Esophagus (tissue), 2 donors: Measurements from ENCODE around the gene SLC37A1. TPM values are rescaled to one million over a fixed set of nuclear protein-coding genes. Genes with fewer than 3 reads are reported as not detected.

Source experiments
- H3K27ac ChIP-seq, 2 donors: one replicate each; pipeline ENCODE4 v1.5.1; 2013; ENCODE audit warnings: low read depth in 2 of 2, mild to moderate bottlenecking in 2 of 2, inconsistent platforms in 1 of 2, low read length in 1 of 2, moderate library complexity in 1 of 2
- H3K27me3 ChIP-seq, 2 donors: one replicate each; pipeline ENCODE4 v1.6.1; 2013; ENCODE audit warnings: low read length in 2 of 2, control low read depth in 1 of 2, mild to moderate bottlenecking in 1 of 2; ENCODE audit not compliant: insufficient read depth in 2 of 2, control insufficient read depth in 1 of 2
- H3K36me3 ChIP-seq, 2 donors: one replicate each; pipeline ENCODE4 v1.6.1; 2013; ENCODE audit warnings: low read length in 1 of 2; ENCODE audit not compliant: control insufficient read depth in 2 of 2, insufficient read depth in 2 of 2
- H3K4me1 ChIP-seq, 2 donors: one replicate each; pipeline ENCODE4 v1.6.1; 2013; ENCODE audit warnings: low read length in 1 of 2; ENCODE audit not compliant: control insufficient read depth in 2 of 2, insufficient read depth in 2 of 2
- H3K4me3 ChIP-seq, 2 donors: one replicate each; pipeline ENCODE4 v1.5.1; 2013; ENCODE audit warnings: low read length in 2 of 2, mild to moderate bottlenecking in 2 of 2, low read depth in 1 of 2, moderate library complexity in 1 of 2
- H3K9me3 ChIP-seq, 2 donors: one replicate each; pipeline ENCODE4 v1.6.1; 2013; ENCODE audit warnings: mild to moderate bottlenecking in 2 of 2, low read depth in 1 of 2, low read length in 1 of 2, moderate library complexity in 1 of 2; ENCODE audit not compliant: control insufficient read depth in 2 of 2, insufficient read depth in 1 of 2
- WGBS, 2 donors: extraction: QIAGEN DNeasy Blood & Tissue Kit; methylation state at CpG; one replicate each; pipeline ENCODE4 v1.1.7; 2013; 5-methylcytosine and 5-hydroxymethylcytosine counted together
- polyA plus RNA-seq, 2 donors: library from polyadenylated mRNA; stranded (reverse); fragments of 200-250 nt; gene quantifications; one replicate each; pipeline ENCODE4 v1.2.3, GENCODE V29; 2013
- donor health status: healthy with polysubstance abuse.
- donor health status: Bipolar disorder and iron deficiency.

The SLC37A1 gene
- polyA plus RNA-seq, 2 donors = 12.4 to 14.1 TPM

DNA sequence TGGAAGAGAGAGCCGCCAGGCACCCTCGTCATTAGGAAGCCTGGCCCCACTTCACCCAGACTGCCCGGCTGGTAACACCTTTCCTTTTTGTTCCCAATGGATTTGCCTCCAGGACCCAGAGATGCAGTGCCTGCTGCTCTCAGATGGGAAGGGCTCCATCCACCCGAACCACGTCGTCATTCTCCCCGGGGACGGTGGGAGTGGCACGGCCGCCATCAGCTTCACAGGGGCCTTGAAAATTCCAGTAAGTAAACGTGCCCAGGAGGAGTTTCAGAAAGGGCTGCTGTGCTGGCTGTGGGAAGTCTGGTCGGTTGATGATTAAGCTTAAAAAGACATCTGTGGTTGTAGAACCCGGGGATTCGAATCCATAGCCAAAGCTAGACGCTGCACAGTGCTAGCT, 45.2 kb downstream of the SLC37A1 start:
- H3K36me3 ChIP-seq = peaks cover 17 to 38% of the 10 kb centered on the region in 2 donors
- no peaks in the 10 kb centered on the region for H3K9me3 ChIP-seq
- 88 to 92% methylated on average over 15 of the region's 15 CpGs for WGBS, 2 donors

DNA sequence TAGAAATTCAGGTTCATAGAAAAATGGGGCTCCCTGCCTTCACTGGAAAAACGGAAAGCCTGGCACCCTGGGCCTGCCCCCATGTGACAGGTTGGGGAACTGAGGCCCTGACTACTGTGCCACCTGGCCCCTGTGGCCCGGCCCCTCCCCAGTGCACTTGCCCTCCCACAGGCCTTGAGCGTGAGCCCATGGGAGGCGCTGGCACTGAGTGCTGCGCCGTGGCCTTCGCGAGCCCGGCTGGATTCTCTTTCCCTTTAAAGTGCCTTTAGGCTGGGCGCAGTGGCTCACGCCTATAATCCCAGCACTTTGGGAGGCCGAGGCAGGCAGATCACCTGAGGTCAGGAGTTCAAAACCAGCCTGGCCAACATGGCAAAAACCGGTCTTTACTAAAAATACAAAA, 45.7 kb downstream of the SLC37A1 start:
- Histone ChIP-seq H3K27ac (no peak overlapping the region), H3K4me3 (no peak overlapping the region), H3K4me1 (peaks cover 0 to 2% of the 10 kb centered on the region in 2 donors), H3K9me3 (no peaks in the 10 kb centered on the region), H3K36me3 (peaks cover 17 to 37% of the 10 kb centered on the region in 2 donors), H3K27me3 (no peaks in the 10 kb centered on the region)
- 95 to 96% methylated on average over 13 of the region's 13 CpGs for WGBS, 2 donors

More for the DNA sequence above, 45.2 kb downstream of the SLC37A1 start:
- H3K27me3 ChIP-seq = no peaks in the 10 kb centered on the region
- H3K27ac ChIP-seq = no peak overlapping the region
- no peak overlapping the region for H3K4me3 ChIP-seq
- H3K4me1 ChIP-seq = peaks cover 0 to under 1% of the 10 kb centered on the region in 2 donors

GRCh38 chr21:42560517-42561179, 47.0 kb downstream of the SLC37A1 start:
- no peak overlapping the region for H3K4me3 ChIP-seq
- H3K27ac ChIP-seq = no peak overlapping the region
- H3K4me1 ChIP-seq = peaks cover 0 to 2% of the 10 kb centered on the region in 2 donors
- H3K9me3 ChIP-seq = no peaks in the 10 kb centered on the region
- WGBS, 2 donors = 92 to 94% methylated on average over 8 of the region's 8 CpGs
- peaks cover 17 to 39% of the 10 kb centered on the region in 2 donors for H3K36me3 ChIP-seq
- no peaks in the 10 kb centered on the region for H3K27me3 ChIP-seq

DNA sequence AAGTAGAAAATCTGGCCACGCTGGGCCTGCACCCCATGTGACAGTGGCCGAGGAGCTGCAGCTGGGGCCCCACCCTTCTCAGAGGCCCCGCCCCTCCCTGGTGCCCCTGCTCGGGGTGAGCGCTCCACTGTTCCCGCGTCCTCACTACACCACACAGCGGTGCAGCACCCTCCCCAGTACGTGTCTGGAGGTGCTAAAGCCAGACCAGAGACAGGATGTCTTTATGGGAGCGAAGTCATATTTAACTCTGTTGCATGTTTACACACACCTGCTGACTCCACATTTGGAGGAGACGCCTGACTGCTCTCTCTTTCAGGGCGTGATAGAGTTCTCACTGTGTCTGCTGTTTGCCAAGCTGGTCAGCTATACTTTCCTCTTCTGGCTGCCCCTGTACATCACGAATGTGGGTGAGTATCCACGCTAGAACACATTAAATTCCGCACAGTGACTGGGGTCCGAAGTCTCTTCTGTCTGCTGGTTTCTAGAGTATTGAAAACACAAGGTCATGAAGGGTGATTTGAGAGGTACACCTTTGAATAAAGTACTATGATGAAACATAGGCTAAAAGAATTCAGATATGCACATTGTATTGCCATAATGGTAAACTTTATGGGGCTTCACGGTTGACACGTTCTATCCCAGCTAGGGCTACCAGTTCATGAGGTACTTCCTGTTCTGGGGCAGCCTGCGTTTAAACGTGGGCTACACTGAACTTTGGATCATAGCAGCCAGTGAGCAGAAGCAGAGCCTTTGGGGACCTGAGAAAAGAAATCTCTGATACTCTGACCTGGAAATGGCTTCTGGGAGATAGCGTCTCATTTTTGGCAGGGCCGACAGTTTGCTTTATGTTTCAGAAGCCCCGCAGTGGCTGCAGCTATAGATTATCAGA, 48.4 kb downstream of the SLC37A1 start:
- H3K4me3 ChIP-seq = no peak overlapping the region
- 65 to 75% methylated on average over 23 of the region's 23 CpGs for WGBS, 2 donors
- peaks cover 0 to 2% of the 10 kb centered on the region in 2 donors for H3K4me1 ChIP-seq
- H3K27ac ChIP-seq = peak overlapping the region in 1 of 2 donors; percentile 68
- H3K27me3 ChIP-seq = no peaks in the 10 kb centered on the region
- no peaks in the 10 kb centered on the region for H3K9me3 ChIP-seq
- H3K36me3 ChIP-seq = peaks cover 15 to 42% of the 10 kb centered on the region in 2 donors

DNA sequence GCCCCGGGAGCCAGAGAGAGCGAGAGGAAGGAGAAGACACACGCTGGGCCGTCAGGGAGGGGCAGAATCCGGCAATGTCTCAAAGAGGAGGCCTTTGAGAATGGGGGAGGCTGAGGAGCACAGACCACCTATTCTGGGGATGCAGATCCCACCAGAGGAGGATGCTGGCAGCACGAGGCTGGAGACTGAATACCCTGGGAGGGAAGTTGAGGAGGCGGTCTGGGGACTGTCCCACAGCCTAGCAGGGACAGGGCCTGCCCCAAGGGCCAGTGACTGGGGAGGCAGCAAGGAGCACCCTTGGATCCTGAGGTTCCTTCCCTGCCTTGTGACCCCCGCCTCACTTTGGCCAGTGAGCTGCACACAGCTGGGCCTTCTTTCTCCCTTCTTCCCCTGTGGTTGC, 49.2 kb downstream of the SLC37A1 start:
- Histone ChIP-seq H3K4me3 (no peak overlapping the region), H3K27me3 (no peaks in the 10 kb centered on the region), H3K9me3 (no peaks in the 10 kb centered on the region), H3K27ac (peak overlapping the region in 1 of 2 donors; percentile 29), H3K36me3 (peaks cover 9 to 46% of the 10 kb centered on the region in 2 donors), H3K4me1 (peaks cover 0 to 2% of the 10 kb centered on the region in 2 donors)
- WGBS, 2 donors = 90 to 95% methylated on average over 7 to 8 of the region's 8 CpGs

- Histone ChIP-seq H3K27me3 (no peaks in the 10 kb centered on the region), H3K27ac (peak overlapping the region in 1 of 2 donors; percentile 39), H3K4me1 (peaks cover 0 to 2% of the 10 kb centered on the region in 2 donors), H3K36me3 (peaks cover 9 to 48% of the 10 kb centered on the region in 2 donors), H3K4me3 (no peak overlapping the region), H3K9me3 (no peaks in the 10 kb centered on the region)
- 82 to 88% methylated on average over 10 of the region's 10 CpGs for WGBS, 2 donors
These were observed 49.6 kb downstream of the SLC37A1 start for GRCh38 chr21:42563261-42563660.

DNA sequence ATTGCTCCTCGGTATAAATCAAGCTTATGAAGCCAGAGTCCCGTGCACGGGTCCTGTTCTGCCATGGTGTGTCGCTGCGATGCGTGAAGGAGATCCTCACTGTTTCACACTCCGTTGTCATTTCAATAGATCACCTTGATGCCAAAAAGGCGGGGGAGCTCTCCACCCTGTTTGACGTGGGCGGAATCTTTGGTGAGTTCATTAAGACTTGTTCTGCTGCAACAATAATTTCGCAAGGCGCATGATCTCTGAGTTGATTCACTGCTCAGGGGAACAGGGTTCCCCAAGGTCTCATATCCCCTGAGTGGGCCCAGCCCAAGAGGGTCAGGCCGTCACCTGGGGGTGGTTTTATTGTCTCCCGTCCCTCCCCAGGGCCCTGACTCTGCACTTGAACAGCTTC, 50.0 kb downstream of the SLC37A1 start:
- Histone ChIP-seq H3K9me3 (no peaks in the 10 kb centered on the region), H3K4me1 (peaks cover 0 to 2% of the 10 kb centered on the region in 2 donors), H3K27ac (no peak overlapping the region), H3K27me3 (no peaks in the 10 kb centered on the region), H3K36me3 (peaks cover 9 to 50% of the 10 kb centered on the region in 2 donors), H3K4me3 (no peak overlapping the region)
- 61 to 84% methylated on average over 14 of the region's 14 CpGs for WGBS, 2 donors

DNA sequence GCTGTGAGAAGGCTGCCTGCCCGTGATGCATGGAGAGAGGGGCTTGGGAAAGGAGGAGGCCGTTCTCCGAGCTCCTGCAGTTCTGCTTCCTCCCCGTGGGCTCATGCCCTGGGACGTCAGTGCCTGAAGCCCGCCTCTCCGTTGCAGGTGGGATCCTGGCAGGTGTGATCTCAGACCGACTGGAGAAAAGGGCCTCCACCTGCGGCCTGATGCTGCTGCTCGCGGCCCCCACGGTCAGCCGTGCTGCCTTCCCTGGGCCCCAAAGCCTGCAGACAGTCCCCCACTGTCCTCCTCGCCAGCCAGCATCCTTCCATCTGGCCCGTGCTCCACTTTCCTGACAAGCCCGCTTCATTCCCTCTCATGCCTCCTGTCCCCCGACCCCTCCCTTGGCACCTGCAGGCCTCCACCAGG, 50.9 kb downstream of the SLC37A1 start:
- no peaks in the 10 kb centered on the region for H3K27me3 ChIP-seq
- H3K36me3 ChIP-seq = peaks cover 7 to 52% of the 10 kb centered on the region in 2 donors
- no peaks in the 10 kb centered on the region for H3K9me3 ChIP-seq
- peaks cover 0 to 2% of the 10 kb centered on the region in 2 donors for H3K4me1 ChIP-seq
- H3K4me3 ChIP-seq = no peak overlapping the region
- no peak overlapping the region for H3K27ac ChIP-seq
- 92 to 93% methylated on average over 17 of the region's 17 CpGs for WGBS, 2 donors

- no peak overlapping the region for H3K27ac ChIP-seq
- no peaks in the 10 kb centered on the region for H3K27me3 ChIP-seq
- WGBS, 2 donors = 91 to 93% methylated on average over 16 of the region's 16 CpGs
- H3K36me3 ChIP-seq = peaks cover 7 to 49% of the 10 kb centered on the region in 2 donors
- no peaks in the 10 kb centered on the region for H3K9me3 ChIP-seq
- peaks cover 0 to 2% of the 10 kb centered on the region in 2 donors for H3K4me1 ChIP-seq
- H3K4me3 ChIP-seq = no peak overlapping the region
These were observed 51.7 kb downstream of the SLC37A1 start for GRCh38 chr21:42565206-42565810.
